HepG2 (cell line): ENCODE results near the gene SLC28A3.

Experiments
- CBX2 ChIP-seq, 2 experiments: fragments of 200-600 bp in 1 of 2; sonication (generic); formaldehyde crosslinking in 1 of 2; IDR thresholded peaks; 2 replicates each; pipeline versions ENCODE4 v1.7.0 to v1.8.1; 2018 to 2022; ENCODE audit warnings: low read depth in 2 of 2, low read length in 1 of 2, mild to moderate bottlenecking in 1 of 2, missing genetic modification reagents in 1 of 2
- KLF16 ChIP-seq, 2 experiments: sonication (generic) in 1 of 2; formaldehyde crosslinking in 1 of 2; IDR thresholded peaks; 2 replicates each; pipeline versions ENCODE4 v1.6.1 to v1.8.0; 2016 to 2023; ENCODE audit warnings: missing genetic modification reagents in 2 of 2, missing compliant biosample characterization in 1 of 2
- MXD4 ChIP-seq: IDR thresholded peaks from 2 replicates; pipeline ENCODE4 v1.6.1; 2016; ENCODE audit warnings: mild to moderate bottlenecking, missing biosample characterization, missing genetic modification reagents
- PHB2 ChIP-seq: fragments of 450-650 bp; IDR thresholded peaks from 2 replicates; pipeline ENCODE4 v1.6.1; 2018; ENCODE audit not compliant: partially characterized antibody
- SCMH1 ChIP-seq: sonication (generic); formaldehyde crosslinking; IDR thresholded peaks from 2 replicates; pipeline ENCODE4 v1.9.0; 2021; ENCODE audit warnings: missing genetic modification reagents, mild to moderate bottlenecking, borderline replicate concordance
- SMYD3 ChIP-seq: sonication (generic); formaldehyde crosslinking; IDR thresholded peaks from 2 replicates; pipeline ENCODE4 v1.8.1; 2023; ENCODE audit warnings: mild to moderate bottlenecking, missing genetic modification reagents
- TARDBP ChIP-seq: sonication (generic); formaldehyde crosslinking; IDR thresholded peaks from 2 replicates; pipeline ENCODE4 v1.8.0; 2022; ENCODE audit warnings: mild to moderate bottlenecking, missing genetic modification reagents
- TF ChIP-seq, protein P1 (sequence below): sonication (generic); formaldehyde crosslinking; IDR thresholded peaks from 2 replicates; pipeline ENCODE4 v1.5.0; 2020; ENCODE audit warnings: mild to moderate bottlenecking, missing genetic modification reagents, moderate library complexity

- no peak for TF ChIP-seq SCMH1
- TF ChIP-seq SMYD3, result no peak
- TF ChIP-seq, protein P1, sequence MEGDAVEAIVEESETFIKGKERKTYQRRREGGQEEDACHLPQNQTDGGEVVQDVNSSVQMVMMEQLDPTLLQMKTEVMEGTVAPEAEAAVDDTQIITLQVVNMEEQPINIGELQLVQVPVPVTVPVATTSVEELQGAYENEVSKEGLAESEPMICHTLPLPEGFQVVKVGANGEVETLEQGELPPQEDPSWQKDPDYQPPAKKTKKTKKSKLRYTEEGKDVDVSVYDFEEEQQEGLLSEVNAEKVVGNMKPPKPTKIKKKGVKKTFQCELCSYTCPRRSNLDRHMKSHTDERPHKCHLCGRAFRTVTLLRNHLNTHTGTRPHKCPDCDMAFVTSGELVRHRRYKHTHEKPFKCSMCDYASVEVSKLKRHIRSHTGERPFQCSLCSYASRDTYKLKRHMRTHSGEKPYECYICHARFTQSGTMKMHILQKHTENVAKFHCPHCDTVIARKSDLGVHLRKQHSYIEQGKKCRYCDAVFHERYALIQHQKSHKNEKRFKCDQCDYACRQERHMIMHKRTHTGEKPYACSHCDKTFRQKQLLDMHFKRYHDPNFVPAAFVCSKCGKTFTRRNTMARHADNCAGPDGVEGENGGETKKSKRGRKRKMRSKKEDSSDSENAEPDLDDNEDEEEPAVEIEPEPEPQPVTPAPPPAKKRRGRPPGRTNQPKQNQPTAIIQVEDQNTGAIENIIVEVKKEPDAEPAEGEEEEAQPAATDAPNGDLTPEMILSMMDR (CRISPR knock-in tag), result no peak
- no peak for TF ChIP-seq MXD4
- TF ChIP-seq PHB2, result no peak
- no peak for TF ChIP-seq KLF16 (CRISPR knock-in tag; IDR thresholded peaks at IDR 0.05)
- TF ChIP-seq TARDBP, result no peak
- no peak for TF ChIP-seq CBX2 (IDR thresholded peaks at IDR 0.05; ENCODE audit: low read depth, low read length)
- TF ChIP-seq CBX2 (CRISPR knock-in tag; IDR thresholded peaks at IDR 0.05; ENCODE audit: low read depth), result no peak
Observed at GRCh38 chr9:84339962-84340361, 596 bp downstream of the SLC28A3 start.
